IPS DF 6.9 (cell line): ENCODE measurements around the gene ARHGEF4.

Experiments used
- DNase-seq: peaks from one replicate; pipeline ENCODE4 v3.0.0-alpha.2; 2013; ENCODE audit warnings: low read depth, low spot score
- H3K27ac ChIP-seq: one replicate; pipeline ENCODE4 v1.5.1; 2013; ENCODE audit warnings: low read length, control low read depth
- H3K27me3 ChIP-seq: 2 replicates; pipeline ENCODE4 v1.6.1; 2013; ENCODE audit warnings: mild to moderate bottlenecking, low read length; ENCODE audit not compliant: control insufficient read depth, insufficient read depth
- H3K36me3 ChIP-seq: 2 replicates; pipeline ENCODE4 v1.6.1; 2013; ENCODE audit warnings: low read length; ENCODE audit not compliant: control insufficient read depth, insufficient read depth
- H3K4me1 ChIP-seq: 2 replicates; pipeline ENCODE4 v1.6.1; 2013; ENCODE audit warnings: low read length; ENCODE audit not compliant: control insufficient read depth, insufficient read depth
- H3K4me3 ChIP-seq: 2 replicates; pipeline ENCODE4 v1.5.1; 2013; ENCODE audit warnings: mild to moderate bottlenecking, low read length
- H3K9me3 ChIP-seq: 2 replicates; pipeline ENCODE4 v1.6.1; 2013; ENCODE audit warnings: low read length, inconsistent platforms; ENCODE audit not compliant: control insufficient read depth, insufficient read depth
- WGBS: extraction: QIAGEN DNeasy Blood & Tissue Kit; methylation state at CpG from one replicate; pipeline ENCODE4 v1.1.7; 2013; ENCODE audit warnings: mixed read lengths, missing lambda C conversion rate; ENCODE audit not compliant: insufficient read length, insufficient coverage; 5-methylcytosine and 5-hydroxymethylcytosine counted together

Gene ARHGEF4

GRCh38 chr2:130873700-130874346 lies 37.1 kb downstream of the ARHGEF4 start:
- peak; percentile 66 for DNase-seq
- Histone ChIP-seq H3K27ac (no peak overlapping the region), H3K36me3 (no peaks in the 10 kb centered on the region), H3K27me3 (no peaks in the 10 kb centered on the region), H3K4me1 (no peaks in the 10 kb centered on the region), H3K9me3 (no peaks in the 10 kb centered on the region), H3K4me3 (no peak overlapping the region)
- WGBS, result no CpG with 5 or more reads among the region's 9 CpGs

- H3K4me1 ChIP-seq, result no peaks in the 10 kb centered on the region
- WGBS, result no CpG with 5 or more reads among the region's 3 CpGs
- no peaks in the 10 kb centered on the region for H3K27me3 ChIP-seq
- no peaks in the 10 kb centered on the region for H3K36me3 ChIP-seq
- no peaks in the 10 kb centered on the region for H3K9me3 ChIP-seq
- H3K27ac ChIP-seq, result no peak overlapping the region
- no peak overlapping the region for H3K4me3 ChIP-seq
- DNase-seq, result no peak
These were observed 37.8 kb downstream of the ARHGEF4 start for GRCh38 chr2:130874512-130874911.

- no peak overlapping the region for H3K27ac ChIP-seq
- H3K27me3 ChIP-seq, result no peaks in the 10 kb centered on the region
- WGBS, result no CpG with 5 or more reads among the region's 9 CpGs
- no peaks in the 10 kb centered on the region for H3K36me3 ChIP-seq
- no peak overlapping the region for H3K4me3 ChIP-seq
- no peak for DNase-seq
- no peaks in the 10 kb centered on the region for H3K4me1 ChIP-seq
- no peaks in the 10 kb centered on the region for H3K9me3 ChIP-seq
These were observed 39.2 kb downstream of the ARHGEF4 start for GRCh38 chr2:130875935-130876334.

GRCh38 chr2:130877258-130877657 lies 40.5 kb downstream of the ARHGEF4 start:
- Histone ChIP-seq H3K4me1 (no peaks in the 10 kb centered on the region), H3K36me3 (no peaks in the 10 kb centered on the region), H3K9me3 (no peaks in the 10 kb centered on the region), H3K27ac (no peak overlapping the region), H3K4me3 (no peak overlapping the region), H3K27me3 (no peaks in the 10 kb centered on the region)
- WGBS, result 100% methylated on average over 1 of the region's 5 CpGs
- no peak for DNase-seq

- Histone ChIP-seq H3K27ac (no peak overlapping the region), H3K9me3 (no peaks in the 10 kb centered on the region), H3K4me3 (no peak overlapping the region), H3K27me3 (no peaks in the 10 kb centered on the region), H3K36me3 (no peaks in the 10 kb centered on the region), H3K4me1 (no peaks in the 10 kb centered on the region)
- no peak for DNase-seq
- WGBS, result no CpG with 5 or more reads among the region's 3 CpGs
These were observed 41.6 kb downstream of the ARHGEF4 start for GRCh38 chr2:130878316-130878715.

GRCh38 chr2:130878933-130879332 lies 42.2 kb downstream of the ARHGEF4 start:
- H3K27me3 ChIP-seq, result no peaks in the 10 kb centered on the region
- no peaks in the 10 kb centered on the region for H3K36me3 ChIP-seq
- no peaks in the 10 kb centered on the region for H3K4me1 ChIP-seq
- H3K27ac ChIP-seq, result no peak overlapping the region
- H3K9me3 ChIP-seq, result no peaks in the 10 kb centered on the region
- DNase-seq, result no peak
- no CpG with 5 or more reads among the region's 2 CpGs for WGBS
- H3K4me3 ChIP-seq, result no peak overlapping the region

- H3K4me1 ChIP-seq, result no peaks in the 10 kb centered on the region
- no CpG with 5 or more reads among the region's 6 CpGs for WGBS
- no peak overlapping the region for H3K27ac ChIP-seq
These were observed 45.5 kb downstream of the ARHGEF4 start for GRCh38 chr2:130882111-130882690.

GRCh38 chr2:130882991-130883390 lies 46.3 kb downstream of the ARHGEF4 start:
- DNase-seq, result no peak
- Histone ChIP-seq H3K9me3 (no peaks in the 10 kb centered on the region), H3K27me3 (no peaks in the 10 kb centered on the region), H3K4me3 (no peak overlapping the region), H3K36me3 (no peaks in the 10 kb centered on the region), H3K4me1 (no peaks in the 10 kb centered on the region), H3K27ac (no peak overlapping the region)
- WGBS, result no CpG with 5 or more reads among the region's 6 CpGs

More at GRCh38 chr2:130882111-130882690, 45.5 kb downstream of the ARHGEF4 start:
- no peaks in the 10 kb centered on the region for H3K36me3 ChIP-seq
- no peak overlapping the region for H3K4me3 ChIP-seq
- DNase-seq, result no peak
- no peaks in the 10 kb centered on the region for H3K27me3 ChIP-seq
- no peaks in the 10 kb centered on the region for H3K9me3 ChIP-seq

- H3K9me3 ChIP-seq, result no peaks in the 10 kb centered on the region
- DNase-seq, result no peak
- H3K4me3 ChIP-seq, result no peak overlapping the region
- no CpG with 5 or more reads among the region's 4 CpGs for WGBS
- no peak overlapping the region for H3K27ac ChIP-seq
- no peaks in the 10 kb centered on the region for H3K4me1 ChIP-seq
- no peaks in the 10 kb centered on the region for H3K36me3 ChIP-seq
- H3K27me3 ChIP-seq, result no peaks in the 10 kb centered on the region
These were observed 46.8 kb downstream of the ARHGEF4 start for GRCh38 chr2:130883496-130883895.

- H3K4me3 ChIP-seq, result no peak overlapping the region
- no peaks in the 10 kb centered on the region for H3K9me3 ChIP-seq
- no peak for DNase-seq
- no peaks in the 10 kb centered on the region for H3K27me3 ChIP-seq
- no peak overlapping the region for H3K27ac ChIP-seq
- no CpG with 5 or more reads among the region's 4 CpGs for WGBS
- H3K4me1 ChIP-seq, result no peaks in the 10 kb centered on the region
- no peaks in the 10 kb centered on the region for H3K36me3 ChIP-seq
These were observed 47.3 kb downstream of the ARHGEF4 start for GRCh38 chr2:130884013-130884412.

GRCh38 chr2:130884503-130884902 lies 47.8 kb downstream of the ARHGEF4 start:
- H3K9me3 ChIP-seq, result no peaks in the 10 kb centered on the region
- H3K27ac ChIP-seq, result no peak overlapping the region
- H3K36me3 ChIP-seq, result no peaks in the 10 kb centered on the region
- no peak for DNase-seq
- H3K4me3 ChIP-seq, result no peak overlapping the region
- WGBS, result no CpG with 5 or more reads among the region's 7 CpGs
- no peaks in the 10 kb centered on the region for H3K27me3 ChIP-seq
- no peaks in the 10 kb centered on the region for H3K4me1 ChIP-seq
